H1 (cell line): ENCODE results near the gene STK32A. TPM values are rescaled to one million over a fixed set of nuclear protein-coding genes. Genes with fewer than 3 reads are reported as not detected.

Source experiments
- CTCF ChIA-PET: fragments of 300-600 bp; sonication (Branson Sonifier 250); formaldehyde crosslinking; loops from one replicate; lab custom pipeline; 2021; ENCODE audit not compliant: partially characterized antibody; lab: Charles Lee
- POLR2A ChIA-PET: fragments of 300-600 bp; sonication (Branson Sonifier 250); formaldehyde crosslinking; loops from one replicate; lab custom pipeline; 2021; ENCODE audit warnings: inconsistent platforms; ENCODE audit not compliant: partially characterized antibody; lab: Charles Lee
- DNase-seq, 2 experiments: peaks; one replicate each; pipeline versions ENCODE4 v3.0.0 to v3.0.0-alpha.2; 2010 to 2022; ENCODE audit warnings: low spot score in 2 of 2, low read depth in 1 of 2, mixed read lengths in 1 of 2
- FAIRE-seq: peaks from 2 replicates; lab custom pipeline; 2011; peaks lifted over from hg19 to GRCh38; lab: Jason Lieb, UNC
- H2AFZ ChIP-seq: 2 replicates; pipeline ENCODE4 v1.8.1; 2012; ENCODE audit warnings: low read length, inconsistent platforms
- H2AK5ac ChIP-seq: 2 replicates; pipeline ENCODE4 v1.6.1; 2013; ENCODE audit warnings: low read depth, low read length
- H2BK120ac ChIP-seq: replicated peaks from 2 replicates; pipeline ENCODE3; 2013; ENCODE audit warnings: low read depth, low read length, inconsistent platforms
- H2BK12ac ChIP-seq: 2 replicates; pipeline ENCODE4 v1.6.1; 2013; ENCODE audit warnings: low read depth, low read length
- H2BK15ac ChIP-seq: 2 replicates; pipeline ENCODE4 v1.6.1; 2013; ENCODE audit warnings: low read length
- H2BK20ac ChIP-seq: 2 replicates; pipeline ENCODE4 v1.6.1; 2013; ENCODE audit warnings: low read length
- H2BK5ac ChIP-seq: 2 replicates; pipeline ENCODE4 v1.6.1; 2013; ENCODE audit warnings: low read depth, low read length
- H3K14ac ChIP-seq: 2 replicates; pipeline ENCODE4 v1.6.1; 2013; ENCODE audit warnings: inconsistent platforms; ENCODE audit not compliant: insufficient read length
- H3K18ac ChIP-seq: 2 replicates; pipeline ENCODE4 v1.6.1; 2013; ENCODE audit warnings: low read length; ENCODE audit errors: extremely low read depth
- H3K23ac ChIP-seq: 2 replicates; pipeline ENCODE4 v1.6.1; 2013; ENCODE audit warnings: inconsistent platforms; ENCODE audit not compliant: insufficient read length
- H3K23me2 ChIP-seq: 2 replicates; pipeline ENCODE4 v1.6.1; 2013; ENCODE audit warnings: low read depth, low read length
- H3K27ac ChIP-seq: 2 replicates; pipeline ENCODE4 v1.6.1; 2011; ENCODE audit warnings: low read depth, low read length, inconsistent platforms
- H3K27me3 ChIP-seq, 4 experiments: replicated peaks in 1 of 4; 1 replicate in 1 of 4; 2 replicates in 3 of 4; pipeline versions ENCODE4 v1.6.1 to v1.8.1; 2011 to 2013; ENCODE audit warnings: low read length in 3 of 4, mild to moderate bottlenecking in 3 of 4, inconsistent platforms in 2 of 4, mixed read lengths in 2 of 4, moderate library complexity in 1 of 4; ENCODE audit not compliant: control insufficient read depth in 3 of 4, insufficient read depth in 3 of 4; ENCODE audit errors: extremely low read depth in 1 of 4
- H3K36me3 ChIP-seq, 4 experiments: 2 replicates each; pipeline versions ENCODE4 v1.6.1 to v1.8.1; 2011 to 2013; ENCODE audit warnings: mild to moderate bottlenecking in 4 of 4, low read length in 3 of 4, moderate library complexity in 2 of 4, control low read depth in 1 of 4, inconsistent platforms in 1 of 4; ENCODE audit not compliant: insufficient read depth in 4 of 4, control insufficient read depth in 2 of 4
- H3K4ac ChIP-seq: replicated peaks from 2 replicates; pipeline ENCODE3; 2013; ENCODE audit warnings: low read length, low read depth, mixed read lengths, inconsistent platforms; ENCODE audit not compliant: insufficient read length
- H3K4me1 ChIP-seq, 4 experiments: replicated peaks in 1 of 4; 1 replicate in 1 of 4; 2 replicates in 3 of 4; pipeline versions ENCODE4 v1.6.1 to v1.8.1; 2011 to 2013; ENCODE audit warnings: low read length in 3 of 4, inconsistent platforms in 2 of 4, mixed read lengths in 1 of 4; ENCODE audit not compliant: insufficient read depth in 4 of 4, control insufficient read depth in 3 of 4
- H3K4me2 ChIP-seq, 2 experiments: 2 replicates each; pipeline versions ENCODE4 v1.6.1 to v1.8.1; 2011 to 2013; ENCODE audit warnings: low read depth in 2 of 2, low read length in 2 of 2, control low read depth in 1 of 2, inconsistent platforms in 1 of 2, mild to moderate bottlenecking in 1 of 2; ENCODE audit not compliant: insufficient read depth in 1 of 2
- H3K4me3 ChIP-seq, 4 experiments: fragments of 200-600, 300-600 bp in 1 of 4; sonication (generic), shearing (Covaris generic), sonication (Bioruptor Twin) in 1 of 4; 2 replicates each; pipeline versions ENCODE4 v1.5.1 to v1.8.1; 2011 to 2016; ENCODE audit warnings: low read length in 4 of 4, low read depth in 3 of 4, control low read depth in 2 of 4, inconsistent platforms in 2 of 4, mild to moderate bottlenecking in 2 of 4, mixed read lengths in 1 of 4, moderate library complexity in 1 of 4; ENCODE audit not compliant: insufficient read depth in 2 of 4; ENCODE audit errors: extremely low read depth in 1 of 4
- H3K56ac ChIP-seq: replicated peaks from 2 replicates; pipeline ENCODE3; 2013; ENCODE audit warnings: low read depth, mild to moderate bottlenecking, mixed read lengths, low read length, inconsistent platforms; ENCODE audit not compliant: insufficient read length
- H3K79me1 ChIP-seq: 2 replicates; pipeline ENCODE4 v1.6.1; 2013; ENCODE audit warnings: low read depth, low read length, control low read depth
- H3K79me2 ChIP-seq, 2 experiments: 2 replicates each; pipeline versions ENCODE4 v1.6.1 to v1.8.1; 2012 to 2013; ENCODE audit warnings: low read length in 2 of 2, mild to moderate bottlenecking in 2 of 2, inconsistent platforms in 1 of 2; ENCODE audit not compliant: insufficient read depth in 2 of 2, control insufficient read depth in 1 of 2
- H3K9ac ChIP-seq, 4 experiments: replicated peaks in 1 of 4; 1 replicate in 1 of 4; 2 replicates in 3 of 4; pipeline versions ENCODE4 v1.6.1 to v1.8.1; 2011 to 2013; ENCODE audit warnings: low read depth in 3 of 4, low read length in 3 of 4, control low read depth in 2 of 4, mild to moderate bottlenecking in 2 of 4, moderate library complexity in 2 of 4, inconsistent platforms in 1 of 4; ENCODE audit errors: extremely low read depth in 1 of 4
- H3K9me3 ChIP-seq, 2 experiments: 2 replicates each; pipeline versions ENCODE4 v1.6.1 to v1.8.1; 2012 to 2013; ENCODE audit warnings: mild to moderate bottlenecking in 2 of 2, moderate library complexity in 2 of 2, control low read depth in 1 of 2, inconsistent platforms in 1 of 2, low read depth in 1 of 2, low read length in 1 of 2, mixed read lengths in 1 of 2; ENCODE audit not compliant: insufficient read depth in 2 of 2
- H4K20me1 ChIP-seq, 2 experiments: replicated peaks in 1 of 2; 2 replicates each; pipeline versions ENCODE3 to v1.8.1; 2011 to 2013; ENCODE audit warnings: inconsistent platforms in 2 of 2, low read length in 2 of 2, mild to moderate bottlenecking in 1 of 2; ENCODE audit not compliant: insufficient read depth in 2 of 2, control insufficient read depth in 1 of 2
- H4K5ac ChIP-seq: 2 replicates; pipeline ENCODE4 v1.6.1; 2013; ENCODE audit warnings: low read length, low read depth, mixed read lengths, inconsistent platforms; ENCODE audit not compliant: insufficient read length
- H4K8ac ChIP-seq: 2 replicates; pipeline ENCODE4 v1.8.0; 2013; ENCODE audit warnings: mild to moderate bottlenecking, moderate library complexity, low read length, inconsistent platforms; ENCODE audit not compliant: insufficient read depth; ENCODE audit errors: extremely low read depth
- H4K91ac ChIP-seq: replicated peaks from 2 replicates; pipeline ENCODE3; 2013; ENCODE audit warnings: low read length, mixed read lengths, inconsistent platforms; ENCODE audit not compliant: insufficient read length
- BRCA1 ChIP-seq: IDR thresholded peaks from 2 replicates; pipeline ENCODE4 v1.6.1; 2012; ENCODE audit warnings: low read depth, low read length, improper control_type of control experiment
- CBX5 ChIP-seq: fragments of 300-800, 300-1000 bp; sonication (generic); IDR thresholded peaks from 2 replicates; pipeline ENCODE4 v1.7.1; 2016; ENCODE audit warnings: antibody characterized with exemption, low read length, low read depth
- CTCF ChIP-seq, 3 experiments: IDR thresholded peaks; 1 replicate in 2 of 3; 2 replicates in 1 of 3; pipeline versions ENCODE4 v1.5.1 to v1.6.1; 2011; ENCODE audit warnings: low read length in 3 of 3, mild to moderate bottlenecking in 3 of 3, inconsistent platforms in 2 of 3, low read depth in 1 of 3, moderate library complexity in 1 of 3; ENCODE audit not compliant: insufficient read depth in 1 of 3; ENCODE audit errors: control extremely low read depth in 1 of 3
- EP300 ChIP-seq, 2 experiments: IDR thresholded peaks; 1 replicate in 1 of 2; 2 replicates in 1 of 2; pipeline ENCODE4 v1.6.1; 2011 to 2012; ENCODE audit warnings: low read depth in 2 of 2, low read length in 2 of 2, mild to moderate bottlenecking in 2 of 2, borderline replicate concordance in 1 of 2, inconsistent platforms in 1 of 2, moderate library complexity in 1 of 2
- FOSL1 ChIP-seq: IDR thresholded peaks from 2 replicates; pipeline ENCODE4 v1.6.1; 2011; ENCODE audit warnings: mild to moderate bottlenecking, low read depth, low read length, moderate library complexity; ENCODE audit not compliant: insufficient read depth
- NANOG ChIP-seq: IDR thresholded peaks from 2 replicates; pipeline ENCODE4 v1.6.1; 2011; ENCODE audit warnings: low read length, low read depth, mild to moderate bottlenecking, inconsistent platforms; ENCODE audit not compliant: insufficient read depth, poor library complexity, severe bottlenecking
- POU5F1 ChIP-seq: IDR thresholded peaks from 2 replicates; pipeline ENCODE4 v1.6.1; 2011; ENCODE audit warnings: low read depth, mild to moderate bottlenecking, low read length, moderate library complexity
- SIRT6 ChIP-seq: IDR thresholded peaks from one replicate; pipeline ENCODE4 v1.7.1; 2012; ENCODE audit warnings: low read length, inconsistent platforms
- SP1 ChIP-seq: IDR thresholded peaks from 2 replicates; pipeline ENCODE4 v1.6.1; 2011; ENCODE audit warnings: low read depth, low read length
- SRF ChIP-seq: IDR thresholded peaks from 2 replicates; pipeline ENCODE4 v1.6.1; 2011; ENCODE audit warnings: mild to moderate bottlenecking, low read depth, low read length, moderate library complexity
- SUZ12 ChIP-seq: fragments of 200-600 bp; sonication (generic); IDR thresholded peaks from 2 replicates; pipeline ENCODE4 v1.6.1; 2012; ENCODE audit warnings: mild to moderate bottlenecking, inconsistent platforms, low read length, moderate library complexity, mixed read lengths
- TAF7 ChIP-seq: optimal IDR thresholded peaks from 2 replicates; pipeline ENCODE3; 2011; ENCODE audit warnings: low read depth, mild to moderate bottlenecking, inconsistent platforms, low read length, moderate library complexity, borderline replicate concordance
- TEAD4 ChIP-seq: IDR thresholded peaks from 2 replicates; pipeline ENCODE4 v1.6.1; 2012; ENCODE audit warnings: low read depth, low read length, inconsistent platforms, mixed read lengths
- polyA plus RNA-seq, 7 experiments: library from polyadenylated mRNA; depleted of rRNA in 3 of 7; stranded (reverse) in 5 of 7; unstranded in 2 of 7; fragments of >200 nt in 5 of 7; fragments of 200-250 nt in 2 of 7; gene quantifications; 1 replicate in 5 of 7; 2 replicates in 1 of 7; 4 replicates in 1 of 7; pipeline versions ENCODE4 v1.2.1 to v1.2.3, GENCODE V29; 2011 to 2013; ENCODE audit warnings: missing spikeins in 2 of 7, mixed read lengths in 2 of 7
- total RNA-seq: library from RNA; stranded (reverse); fragmentation: NEBNext Ultra II Directional; extraction: Animal tissue kit (Norgen Biotek cat#: 25700); gene quantifications from 2 replicates; pipeline ENCODE4 v1.2.1, GENCODE V29; 2021

Gene STK32A
- total and polyA plus RNA-seq, 2 of the 8 experiments (the other 6 are each of a cell fraction or from before 2014, with no cell fraction given), result 1.3 to 2.5 TPM

- Histone ChIP-seq H3K56ac (no peak overlapping the region), H4K20me1 (no peaks in the 10 kb centered on the region), H3K4me2 (no peak overlapping the region), H3K23ac (peak overlapping the region; percentile 15), H2BK12ac (no peak overlapping the region), H3K4me3 (no peak overlapping the region), H3K79me1 (no peaks in the 10 kb centered on the region), H2BK20ac (no peak overlapping the region), H3K79me2 (no peaks in the 10 kb centered on the region), H3K27me3 (peaks cover 0 to 1% (median 0%) of the 10 kb centered on the region in 4 experiments; a peak in 1 of 7 replicates), H3K23me2 (no peaks in the 10 kb centered on the region), H2BK5ac (no peak overlapping the region), H3K18ac (no peak overlapping the region), H4K91ac (no peak overlapping the region), H4K8ac (no peak overlapping the region), H3K4ac (no peak overlapping the region), H3K36me3 (no peaks in the 10 kb centered on the region), H3K9ac (no peak overlapping the region), H4K5ac (no peak overlapping the region), H3K9me3 (0 out of 4 replicates have a peak, but pooled peaks cover 0 to 4% of the 10 kb centered on the region in 2 experiments), H3K14ac (no peak overlapping the region), H2BK120ac (no peak overlapping the region), H2BK15ac (no peak overlapping the region), H2AK5ac (no peak overlapping the region), H3K27ac (no peak overlapping the region), H2AFZ (no peak overlapping the region), H3K4me1 (peaks cover 0 to 8% (median 2%) of the 10 kb centered on the region in 4 experiments; a peak in 4 of 7 replicates)
- FAIRE-seq (no peak), DNase-seq (no peak)
- POLR2A ChIA-PET, result no interaction called here
- CTCF ChIA-PET, result interaction anchor here (1.0 to 5.2 kb wide), 4 partner anchors 10 to 153 kb away, joined by 3 to 30 read pairs (median 6); no protein-coding TSS in a partner anchor
- no peak for TF ChIP-seq CBX5
- TF ChIP-seq TAF7, result no peak
- TF ChIP-seq SIRT6, result no peak
- TF ChIP-seq FOSL1, result no peak
- no peak for TF ChIP-seq NANOG
- TF ChIP-seq SP1, result no peak
- no peak for TF ChIP-seq EP300 (IDR thresholded peaks at IDR 0.05; ENCODE audit: borderline replicate concordance in 1 of 2, low read depth in 2 of 2, low read length in 2 of 2)
- TF ChIP-seq POU5F1, result no peak
- TF ChIP-seq SUZ12, result no peak
- TF ChIP-seq BRCA1, result no peak
- no peak for TF ChIP-seq SRF
- no peak for TF ChIP-seq CTCF (IDR thresholded peaks at IDR 0.05; ENCODE audit: control extremely low read depth in 1 of 3, insufficient read depth in 1 of 3, low read depth in 1 of 3, low read length in 3 of 3)
- TF ChIP-seq TEAD4, result no peak
Observed at GRCh38 chr5:147341345-147341744, 106.5 kb downstream of the STK32A start.
